SK-N-SH (cell line): ENCODE data around the gene KIAA0319L. TPM values are rescaled to one million over a fixed set of nuclear protein-coding genes. Genes with fewer than 3 reads are reported as not detected.

Experiments used
- CTCF ChIA-PET: fragments of 300-600, 350-600 bp; formaldehyde crosslinking; extraction: SDS; loops from one replicate; lab custom pipeline; 2021; lab: Yijun Ruan, JAX
- POLR2A ChIA-PET: fragments of 350-600 bp; sonication (Branson Sonifier 250); formaldehyde crosslinking; extraction: SDS; loops from one replicate; lab custom pipeline; 2020; ENCODE audit warnings: antibody characterized with exemption, inconsistent platforms; lab: Yijun Ruan, JAX
- DNase-seq: peaks from one replicate; pipeline ENCODE4 v3.0.0; 2012
- H2AFZ ChIP-seq: fragments of 200-600 bp; sonication (generic); 2 replicates; pipeline ENCODE4 v1.8.1; 2016; ENCODE audit warnings: antibody characterized with exemption, mild to moderate bottlenecking, low read depth
- H3F3A ChIP-seq: fragments of 200-600 bp; sonication (generic); replicated peaks from 2 replicates; pipeline ENCODE3; 2016; ENCODE audit warnings: antibody characterized with exemption, mild to moderate bottlenecking; ENCODE audit not compliant: insufficient read depth
- H3K27ac ChIP-seq, 2 experiments: fragments of 200-500 bp in 1 of 2; fragments of 200-600 bp in 1 of 2; sonication (Bioruptor generic) in 1 of 2; sonication (generic), shearing (Covaris generic) in 1 of 2; 2 replicates each; pipeline versions ENCODE4 v1.5.1 to v1.6.1; 2014 to 2016; ENCODE audit warnings: low read depth in 2 of 2, inconsistent platforms in 1 of 2, low read length in 1 of 2, mild to moderate bottlenecking in 1 of 2, mixed read lengths in 1 of 2
- H3K27me3 ChIP-seq: fragments of 200-600 bp; sonication (generic), shearing (Covaris generic); 2 replicates; pipeline ENCODE4 v1.6.1; 2016; ENCODE audit warnings: mixed run types; ENCODE audit not compliant: insufficient read depth
- H3K36me3 ChIP-seq, 2 experiments: fragments of 200-500 bp in 1 of 2; fragments of 200-600 bp in 1 of 2; sonication (Bioruptor generic) in 1 of 2; sonication (generic) in 1 of 2; replicated peaks in 1 of 2; 2 replicates each; pipeline versions ENCODE3 to v1.5.1; 2014 to 2016; ENCODE audit warnings: low read length in 1 of 2, mild to moderate bottlenecking in 1 of 2; ENCODE audit not compliant: insufficient read depth in 2 of 2, control insufficient read depth in 1 of 2
- H3K4me1 ChIP-seq, 2 experiments: fragments of 200-500 bp in 1 of 2; fragments of 200-600 bp in 1 of 2; sonication (Bioruptor generic) in 1 of 2; sonication (generic), shearing (Covaris generic) in 1 of 2; 2 replicates each; pipeline versions ENCODE4 v1.5.1 to v1.6.1; 2014 to 2016; ENCODE audit warnings: low read depth in 1 of 2, low read length in 1 of 2, mixed run types in 1 of 2; ENCODE audit not compliant: insufficient read depth in 2 of 2, control insufficient read depth in 1 of 2
- H3K4me2 ChIP-seq: fragments of 200-600 bp; sonication (generic), shearing (Covaris generic); 2 replicates; pipeline ENCODE4 v1.6.1; 2017; ENCODE audit warnings: mixed run types
- H3K4me3 ChIP-seq, 2 experiments: fragments of 200-500 bp in 1 of 2; fragments of 200-600 bp in 1 of 2; sonication (Bioruptor generic) in 1 of 2; sonication (generic), shearing (Covaris generic) in 1 of 2; 2 replicates each; pipeline versions ENCODE4 v1.5.1 to v1.8.1; 2014 to 2016; ENCODE audit warnings: low read depth in 2 of 2, inconsistent platforms in 1 of 2, low read length in 1 of 2, mild to moderate bottlenecking in 1 of 2, mixed read lengths in 1 of 2, moderate library complexity in 1 of 2
- H3K79me2 ChIP-seq: fragments of 200-600 bp; sonication (generic); 2 replicates; pipeline ENCODE4 v1.8.1; 2017; ENCODE audit warnings: mild to moderate bottlenecking; ENCODE audit not compliant: insufficient read depth
- H3K9ac ChIP-seq: fragments of 200-600 bp; sonication (generic); 2 replicates; pipeline ENCODE4 v1.6.1; 2017; ENCODE audit warnings: mixed run types
- H3K9me2 ChIP-seq: fragments of 200-600 bp; sonication (generic); 2 replicates; pipeline ENCODE4 v1.6.1; 2017; ENCODE audit warnings: mixed run types
- H3K9me3 ChIP-seq: fragments of 200-600 bp; sonication (generic); 2 replicates; pipeline ENCODE4 v1.6.1; 2017; ENCODE audit warnings: mixed run types, mild to moderate bottlenecking, moderate library complexity
- H4K20me1 ChIP-seq: fragments of 200-600 bp; sonication (generic); 2 replicates; pipeline ENCODE4 v1.6.1; 2017; ENCODE audit warnings: mild to moderate bottlenecking, mixed run types; ENCODE audit not compliant: insufficient read depth
- CHD2 ChIP-seq: fragments of 150-350 bp; IDR thresholded peaks from 2 replicates; pipeline ENCODE4 v1.6.1; 2018; ENCODE audit warnings: low read length; ENCODE audit not compliant: partially characterized antibody
- EP300 ChIP-seq, 2 experiments: IDR thresholded peaks; 2 replicates each; pipeline versions ENCODE4 v1.4.0 to v1.6.1; 2012; ENCODE audit warnings: borderline replicate concordance in 1 of 2, low read depth in 1 of 2, low read length in 1 of 2
- FOSL2 ChIP-seq: IDR thresholded peaks from 2 replicates; pipeline ENCODE4 v1.4.0; 2012; ENCODE audit warnings: low read depth, mild to moderate bottlenecking, moderate library complexity, borderline replicate concordance
- FOXJ3 ChIP-seq: sonication (generic); formaldehyde crosslinking; IDR thresholded peaks from 2 replicates; pipeline ENCODE4 v1.5.1; 2020; ENCODE audit warnings: mild to moderate bottlenecking, missing genetic modification reagents
- FOXM1 ChIP-seq: IDR thresholded peaks from 2 replicates; pipeline ENCODE4 v1.4.0; 2012; ENCODE audit warnings: low read depth, mild to moderate bottlenecking
- JUND ChIP-seq: IDR thresholded peaks from 2 replicates; pipeline ENCODE4 v1.4.0; 2012
- MAX ChIP-seq: IDR thresholded peaks from 2 replicates; pipeline ENCODE4 v1.4.0; 2012; ENCODE audit warnings: low read depth
- MXI1 ChIP-seq: IDR thresholded peaks from 2 replicates; pipeline ENCODE4 v1.6.1; 2012; ENCODE audit warnings: mild to moderate bottlenecking, low read depth, low read length, improper control_type of control experiment
- NFIC ChIP-seq: IDR thresholded peaks from 2 replicates; pipeline ENCODE4 v1.4.0; 2012; ENCODE audit warnings: borderline replicate concordance
- POLR2AphosphoS5 ChIP-seq: IDR thresholded peaks from 2 replicates; pipeline ENCODE4 v1.6.1; 2012; ENCODE audit warnings: low read depth, low read length
- RAD21 ChIP-seq: IDR thresholded peaks from 2 replicates; pipeline ENCODE4 v1.6.1; 2012; ENCODE audit warnings: mild to moderate bottlenecking, low read length
- REST ChIP-seq: IDR thresholded peaks from 2 replicates; pipeline ENCODE4 v1.6.1; 2012; ENCODE audit warnings: mild to moderate bottlenecking, low read depth, low read length, moderate library complexity
- SMC3 ChIP-seq: IDR thresholded peaks from 2 replicates; pipeline ENCODE4 v1.6.1; 2012; ENCODE audit warnings: low read depth, low read length, improper control_type of control experiment
- TCF12 ChIP-seq: IDR thresholded peaks from 2 replicates; pipeline ENCODE4 v1.4.0; 2012
- WGBS: methylation state at CpG from one replicate; pipeline ENCODE4 v1.1.6; 2017; ENCODE audit warnings: low lambda C conversion rate; 5-methylcytosine and 5-hydroxymethylcytosine counted together
- polyA plus RNA-seq, 3 experiments: library from polyadenylated mRNA; depleted of rRNA; stranded (reverse); fragments of >200 nt; gene quantifications; 2 replicates each; pipeline ENCODE4 v1.2.3, GENCODE V29; 2012
- TF ChIP-seq, protein P1 (sequence below): fragments of 200-600 bp; sonication (generic); IDR thresholded peaks from 2 replicates; pipeline ENCODE4 v1.6.1; 2017; ENCODE audit warnings: antibody characterized with exemption, mild to moderate bottlenecking, moderate library complexity
- TF ChIP-seq, protein P2 (sequence below): IDR thresholded peaks from 2 replicates; pipeline ENCODE4 v1.4.0; 2012; ENCODE audit warnings: low read depth, borderline replicate concordance
- TF ChIP-seq, protein P3 (sequence below): fragments of 150-350 bp; IDR thresholded peaks from 2 replicates; pipeline ENCODE4 v1.6.1; 2017; ENCODE audit warnings: antibody characterized with exemption, low read length, low read depth, borderline replicate concordance

Gene KIAA0319L
- polyA plus RNA-seq, 1 of the 3 experiments (the other 2 are of a cell fraction): 51.9 TPM

DNA sequence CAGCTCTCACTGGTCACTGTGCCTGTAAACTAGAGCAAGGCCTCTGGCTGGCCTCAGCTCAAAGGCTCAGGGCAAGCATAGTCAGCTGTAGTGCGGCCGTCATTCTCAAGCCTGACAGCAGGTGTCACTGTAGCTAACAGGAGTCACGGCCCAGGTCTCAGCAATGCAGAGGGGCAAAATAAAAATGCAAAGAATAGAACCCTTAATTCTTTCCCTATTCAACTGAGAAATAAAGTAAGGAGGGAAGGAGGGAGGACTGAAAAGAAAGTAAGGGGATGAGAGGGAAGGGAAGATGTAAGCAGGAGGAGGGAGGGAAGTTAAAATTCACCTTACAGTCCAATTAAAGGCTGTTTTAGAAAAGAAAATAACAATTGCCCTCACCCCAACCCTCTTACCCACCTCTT lies 106.1 kb downstream of the KIAA0319L start:
- Histone ChIP-seq H3K9me2 (no peaks in the 10 kb centered on the region), H3K4me3 (0 out of 4 replicates have a peak overlapping the region, but pooled peaks of 1 of the 2 experiments have one; percentile 33), H3F3A (peaks cover 17% of the 10 kb centered on the region), H3K36me3 (peaks cover 39 to 84% of the 10 kb centered on the region in 2 experiments), H2AFZ (no peak overlapping the region), H3K4me1 (peaks cover 15 to 32% of the 10 kb centered on the region in 2 experiments), H3K27ac (peak overlapping the region in 1 of 2 experiments; percentile 61; a peak in 1 of 4 replicates), H4K20me1 (no peaks in the 10 kb centered on the region), H3K27me3 (no peaks in the 10 kb centered on the region), H3K79me2 (no peaks in the 10 kb centered on the region), H3K9ac (no peak overlapping the region), H3K4me2 (no peak overlapping the region), H3K9me3 (no peaks in the 10 kb centered on the region)
- 1% methylated on average over 3 of the region's 3 CpGs for whole genome bisulfite sequencing
- ChIA-PET CTCF (interaction anchor here (0.6 to 12.5 kb wide), 48 partner anchors 8 to 598 kb away, joined by 3 to 157 read pairs (median 5); partner anchors contain the start of genes KIAA0319L and NCDN), POLR2A (interaction anchor here (0.9 to 2.7 kb wide), 4 partner anchors 105 to 266 kb away, joined by 3 to 11 read pairs (median 5); partner anchors contain the start of gene KIAA0319L)
- TF ChIP-seq RAD21 (peak; percentile 84), SMC3 (peak; percentile 84), FOXM1 (no peak), CHD2 (peak; percentile 10)
- TF ChIP-seq, protein P1, sequence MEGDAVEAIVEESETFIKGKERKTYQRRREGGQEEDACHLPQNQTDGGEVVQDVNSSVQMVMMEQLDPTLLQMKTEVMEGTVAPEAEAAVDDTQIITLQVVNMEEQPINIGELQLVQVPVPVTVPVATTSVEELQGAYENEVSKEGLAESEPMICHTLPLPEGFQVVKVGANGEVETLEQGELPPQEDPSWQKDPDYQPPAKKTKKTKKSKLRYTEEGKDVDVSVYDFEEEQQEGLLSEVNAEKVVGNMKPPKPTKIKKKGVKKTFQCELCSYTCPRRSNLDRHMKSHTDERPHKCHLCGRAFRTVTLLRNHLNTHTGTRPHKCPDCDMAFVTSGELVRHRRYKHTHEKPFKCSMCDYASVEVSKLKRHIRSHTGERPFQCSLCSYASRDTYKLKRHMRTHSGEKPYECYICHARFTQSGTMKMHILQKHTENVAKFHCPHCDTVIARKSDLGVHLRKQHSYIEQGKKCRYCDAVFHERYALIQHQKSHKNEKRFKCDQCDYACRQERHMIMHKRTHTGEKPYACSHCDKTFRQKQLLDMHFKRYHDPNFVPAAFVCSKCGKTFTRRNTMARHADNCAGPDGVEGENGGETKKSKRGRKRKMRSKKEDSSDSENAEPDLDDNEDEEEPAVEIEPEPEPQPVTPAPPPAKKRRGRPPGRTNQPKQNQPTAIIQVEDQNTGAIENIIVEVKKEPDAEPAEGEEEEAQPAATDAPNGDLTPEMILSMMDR: peak; percentile 89
- DNase-seq: peak; percentile 68

- WGBS: 79% methylated on average over 7 of the region's 7 CpGs
- Histone ChIP-seq H3K79me2 (no peaks in the 10 kb centered on the region), H3K36me3 (peaks cover 42 to 86% of the 10 kb centered on the region in 2 experiments), H3F3A (peaks cover 17% of the 10 kb centered on the region), H3K27ac (peak overlapping the region in 1 of 2 experiments; percentile 78; a peak in 3 of 4 replicates), H3K9me2 (no peaks in the 10 kb centered on the region), H3K27me3 (no peaks in the 10 kb centered on the region), H3K9ac (peak overlapping the region; percentile 12; the same call in 1 of the 2 replicates), H3K4me3 (no peak overlapping the region), H3K4me2 (0 out of 2 replicates have a peak overlapping the region, but pooled peaks have one; percentile 30), H3K4me1 (peaks cover 15 to 32% of the 10 kb centered on the region in 2 experiments), H2AFZ (no peak overlapping the region), H3K9me3 (no peaks in the 10 kb centered on the region), H4K20me1 (no peaks in the 10 kb centered on the region)
- DNase-seq: no peak
- POLR2A ChIA-PET: no interaction called here
- TF ChIP-seq POLR2AphosphoS5 (no peak; the same call in 1 of the 2 replicates), REST (peak; percentile 50; the same call in 1 of the 2 replicates), MXI1 (no peak), FOXJ3 (CRISPR knock-in tag) (no peak), MAX (peak; percentile 59; the same call in 1 of the 2 replicates), NFIC (peak; percentile 24; the same call in 1 of the 2 replicates), FOXM1 (no peak), TCF12 (peak; percentile 51; the same call in 1 of the 2 replicates), JUND (peak; percentile 31; the same call in 1 of the 2 replicates), EP300 (IDR thresholded peaks at IDR 0.05; ENCODE audit: borderline replicate concordance in 1 of 2, low read depth in 1 of 2, low read length in 1 of 2) (no peak), FOSL2 (peak; percentile 66; the same call in 1 of the 2 replicates), CHD2 (no peak)
- TF ChIP-seq, protein P2, sequence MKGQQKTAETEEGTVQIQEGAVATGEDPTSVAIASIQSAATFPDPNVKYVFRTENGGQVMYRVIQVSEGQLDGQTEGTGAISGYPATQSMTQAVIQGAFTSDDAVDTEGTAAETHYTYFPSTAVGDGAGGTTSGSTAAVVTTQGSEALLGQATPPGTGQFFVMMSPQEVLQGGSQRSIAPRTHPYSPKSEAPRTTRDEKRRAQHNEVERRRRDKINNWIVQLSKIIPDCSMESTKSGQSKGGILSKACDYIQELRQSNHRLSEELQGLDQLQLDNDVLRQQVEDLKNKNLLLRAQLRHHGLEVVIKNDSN: peak; percentile 39; the same call in 1 of the 2 replicates
- TF ChIP-seq, protein P3, sequence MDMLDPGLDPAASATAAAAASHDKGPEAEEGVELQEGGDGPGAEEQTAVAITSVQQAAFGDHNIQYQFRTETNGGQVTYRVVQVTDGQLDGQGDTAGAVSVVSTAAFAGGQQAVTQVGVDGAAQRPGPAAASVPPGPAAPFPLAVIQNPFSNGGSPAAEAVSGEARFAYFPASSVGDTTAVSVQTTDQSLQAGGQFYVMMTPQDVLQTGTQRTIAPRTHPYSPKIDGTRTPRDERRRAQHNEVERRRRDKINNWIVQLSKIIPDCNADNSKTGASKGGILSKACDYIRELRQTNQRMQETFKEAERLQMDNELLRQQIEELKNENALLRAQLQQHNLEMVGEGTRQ: no peak
- CTCF ChIA-PET: interaction anchor here (1.0 to 12.5 kb wide), 8 partner anchors 10 to 434 kb away, joined by 3 to 157 read pairs (median 10); partner anchors contain the start of gene AGO1
Observed at GRCh38 chr1:35449334-35450008, 107.7 kb downstream of the KIAA0319L start.
